ENCODE data around the gene KIF16B.

DNA sequence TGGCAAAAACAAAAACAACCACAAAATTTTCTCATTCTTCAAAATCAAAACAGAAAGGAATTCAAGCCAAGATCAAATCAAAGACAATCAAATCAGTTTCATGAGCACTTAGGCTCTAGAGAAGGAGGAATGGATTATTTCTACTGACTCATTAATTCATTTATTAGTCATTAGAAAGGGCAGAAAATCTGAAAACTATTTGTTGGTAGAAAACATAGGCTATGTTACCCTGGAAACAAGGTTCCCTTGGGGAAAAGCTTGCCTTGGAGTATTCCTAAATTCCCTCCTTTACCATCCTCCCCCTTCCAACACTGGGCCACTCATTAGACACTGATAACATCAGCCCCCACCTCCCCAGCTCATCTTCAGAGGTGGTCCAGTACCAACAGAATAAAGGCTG is 17.5 kb downstream of the KIF16B start:
- TF ChIP-seq CTCF (IDR thresholded peaks at IDR 0.05) (no peak), POLR2A (IDR thresholded peaks at IDR 0.05) (no peak), POLR2AphosphoS5 (IDR thresholded peaks at IDR 0.05) (no peak)

Measured in breast epithelium (tissue), 3 donors.